H1 (cell line): ENCODE measurements around the gene SMARCB1. TPM values are rescaled to one million over a fixed set of nuclear protein-coding genes. Genes with fewer than 3 reads are reported as not detected.

ENCODE experiments used
- CTCF ChIA-PET: fragments of 300-600 bp; sonication (Branson Sonifier 250); formaldehyde crosslinking; loops from one replicate; lab custom pipeline; 2021; ENCODE audit not compliant: partially characterized antibody; lab: Charles Lee
- POLR2A ChIA-PET: fragments of 300-600 bp; sonication (Branson Sonifier 250); formaldehyde crosslinking; loops from one replicate; lab custom pipeline; 2021; ENCODE audit warnings: inconsistent platforms; ENCODE audit not compliant: partially characterized antibody; lab: Charles Lee
- DNase-seq, 2 experiments: peaks; one replicate each; pipeline versions ENCODE4 v3.0.0 to v3.0.0-alpha.2; 2010 to 2022; ENCODE audit warnings: low spot score in 2 of 2, low read depth in 1 of 2, mixed read lengths in 1 of 2
- FAIRE-seq: peaks from 2 replicates; lab custom pipeline; 2011; peaks lifted over from hg19 to GRCh38; lab: Jason Lieb, UNC
- H2AFZ ChIP-seq: 2 replicates; pipeline ENCODE4 v1.8.1; 2012; ENCODE audit warnings: low read length, inconsistent platforms
- H2AK5ac ChIP-seq: 2 replicates; pipeline ENCODE4 v1.6.1; 2013; ENCODE audit warnings: low read depth, low read length
- H2BK120ac ChIP-seq: replicated peaks from 2 replicates; pipeline ENCODE3; 2013; ENCODE audit warnings: low read depth, low read length, inconsistent platforms
- H2BK12ac ChIP-seq: 2 replicates; pipeline ENCODE4 v1.6.1; 2013; ENCODE audit warnings: low read depth, low read length
- H2BK15ac ChIP-seq: 2 replicates; pipeline ENCODE4 v1.6.1; 2013; ENCODE audit warnings: low read length
- H2BK20ac ChIP-seq: 2 replicates; pipeline ENCODE4 v1.6.1; 2013; ENCODE audit warnings: low read length
- H2BK5ac ChIP-seq: 2 replicates; pipeline ENCODE4 v1.6.1; 2013; ENCODE audit warnings: low read depth, low read length
- H3K14ac ChIP-seq: 2 replicates; pipeline ENCODE4 v1.6.1; 2013; ENCODE audit warnings: inconsistent platforms; ENCODE audit not compliant: insufficient read length
- H3K18ac ChIP-seq: 2 replicates; pipeline ENCODE4 v1.6.1; 2013; ENCODE audit warnings: low read length; ENCODE audit errors: extremely low read depth
- H3K23ac ChIP-seq: 2 replicates; pipeline ENCODE4 v1.6.1; 2013; ENCODE audit warnings: inconsistent platforms; ENCODE audit not compliant: insufficient read length
- H3K23me2 ChIP-seq: 2 replicates; pipeline ENCODE4 v1.6.1; 2013; ENCODE audit warnings: low read depth, low read length
- H3K27ac ChIP-seq: 2 replicates; pipeline ENCODE4 v1.6.1; 2011; ENCODE audit warnings: low read depth, low read length, inconsistent platforms
- H3K27me3 ChIP-seq, 4 experiments: replicated peaks in 1 of 4; 1 replicate in 1 of 4; 2 replicates in 3 of 4; pipeline versions ENCODE4 v1.6.1 to v1.8.1; 2011 to 2013; ENCODE audit warnings: low read length in 3 of 4, mild to moderate bottlenecking in 3 of 4, inconsistent platforms in 2 of 4, mixed read lengths in 2 of 4, moderate library complexity in 1 of 4; ENCODE audit not compliant: control insufficient read depth in 3 of 4, insufficient read depth in 3 of 4; ENCODE audit errors: extremely low read depth in 1 of 4
- H3K36me3 ChIP-seq, 4 experiments: 2 replicates each; pipeline versions ENCODE4 v1.6.1 to v1.8.1; 2011 to 2013; ENCODE audit warnings: mild to moderate bottlenecking in 4 of 4, low read length in 3 of 4, moderate library complexity in 2 of 4, control low read depth in 1 of 4, inconsistent platforms in 1 of 4; ENCODE audit not compliant: insufficient read depth in 4 of 4, control insufficient read depth in 2 of 4
- H3K4ac ChIP-seq: replicated peaks from 2 replicates; pipeline ENCODE3; 2013; ENCODE audit warnings: low read length, low read depth, mixed read lengths, inconsistent platforms; ENCODE audit not compliant: insufficient read length
- H3K4me1 ChIP-seq, 4 experiments: replicated peaks in 1 of 4; 1 replicate in 1 of 4; 2 replicates in 3 of 4; pipeline versions ENCODE4 v1.6.1 to v1.8.1; 2011 to 2013; ENCODE audit warnings: low read length in 3 of 4, inconsistent platforms in 2 of 4, mixed read lengths in 1 of 4; ENCODE audit not compliant: insufficient read depth in 4 of 4, control insufficient read depth in 3 of 4
- H3K4me2 ChIP-seq, 2 experiments: 2 replicates each; pipeline versions ENCODE4 v1.6.1 to v1.8.1; 2011 to 2013; ENCODE audit warnings: low read depth in 2 of 2, low read length in 2 of 2, control low read depth in 1 of 2, inconsistent platforms in 1 of 2, mild to moderate bottlenecking in 1 of 2; ENCODE audit not compliant: insufficient read depth in 1 of 2
- H3K4me3 ChIP-seq, 4 experiments: fragments of 200-600, 300-600 bp in 1 of 4; sonication (generic), shearing (Covaris generic), sonication (Bioruptor Twin) in 1 of 4; 2 replicates each; pipeline versions ENCODE4 v1.5.1 to v1.8.1; 2011 to 2016; ENCODE audit warnings: low read length in 4 of 4, low read depth in 3 of 4, control low read depth in 2 of 4, inconsistent platforms in 2 of 4, mild to moderate bottlenecking in 2 of 4, mixed read lengths in 1 of 4, moderate library complexity in 1 of 4; ENCODE audit not compliant: insufficient read depth in 2 of 4; ENCODE audit errors: extremely low read depth in 1 of 4
- H3K56ac ChIP-seq: replicated peaks from 2 replicates; pipeline ENCODE3; 2013; ENCODE audit warnings: low read depth, mild to moderate bottlenecking, mixed read lengths, low read length, inconsistent platforms; ENCODE audit not compliant: insufficient read length
- H3K79me1 ChIP-seq: 2 replicates; pipeline ENCODE4 v1.6.1; 2013; ENCODE audit warnings: low read depth, low read length, control low read depth
- H3K79me2 ChIP-seq, 2 experiments: 2 replicates each; pipeline versions ENCODE4 v1.6.1 to v1.8.1; 2012 to 2013; ENCODE audit warnings: low read length in 2 of 2, mild to moderate bottlenecking in 2 of 2, inconsistent platforms in 1 of 2; ENCODE audit not compliant: insufficient read depth in 2 of 2, control insufficient read depth in 1 of 2
- H3K9ac ChIP-seq, 4 experiments: replicated peaks in 1 of 4; 1 replicate in 1 of 4; 2 replicates in 3 of 4; pipeline versions ENCODE4 v1.6.1 to v1.8.1; 2011 to 2013; ENCODE audit warnings: low read depth in 3 of 4, low read length in 3 of 4, control low read depth in 2 of 4, mild to moderate bottlenecking in 2 of 4, moderate library complexity in 2 of 4, inconsistent platforms in 1 of 4; ENCODE audit errors: extremely low read depth in 1 of 4
- H3K9me3 ChIP-seq, 2 experiments: 2 replicates each; pipeline versions ENCODE4 v1.6.1 to v1.8.1; 2012 to 2013; ENCODE audit warnings: mild to moderate bottlenecking in 2 of 2, moderate library complexity in 2 of 2, control low read depth in 1 of 2, inconsistent platforms in 1 of 2, low read depth in 1 of 2, low read length in 1 of 2, mixed read lengths in 1 of 2; ENCODE audit not compliant: insufficient read depth in 2 of 2
- H4K20me1 ChIP-seq, 2 experiments: replicated peaks in 1 of 2; 2 replicates each; pipeline versions ENCODE3 to v1.8.1; 2011 to 2013; ENCODE audit warnings: inconsistent platforms in 2 of 2, low read length in 2 of 2, mild to moderate bottlenecking in 1 of 2; ENCODE audit not compliant: insufficient read depth in 2 of 2, control insufficient read depth in 1 of 2
- H4K5ac ChIP-seq: 2 replicates; pipeline ENCODE4 v1.6.1; 2013; ENCODE audit warnings: low read length, low read depth, mixed read lengths, inconsistent platforms; ENCODE audit not compliant: insufficient read length
- H4K8ac ChIP-seq: 2 replicates; pipeline ENCODE4 v1.8.0; 2013; ENCODE audit warnings: mild to moderate bottlenecking, moderate library complexity, low read length, inconsistent platforms; ENCODE audit not compliant: insufficient read depth; ENCODE audit errors: extremely low read depth
- H4K91ac ChIP-seq: replicated peaks from 2 replicates; pipeline ENCODE3; 2013; ENCODE audit warnings: low read length, mixed read lengths, inconsistent platforms; ENCODE audit not compliant: insufficient read length
- CTBP2 ChIP-seq: IDR thresholded peaks from 2 replicates; pipeline ENCODE4 v1.7.0; 2011; ENCODE audit warnings: borderline replicate concordance, mild to moderate bottlenecking, moderate library complexity, mixed read lengths, low read length; ENCODE audit not compliant: insufficient read depth, insufficient read length
- EGR1 ChIP-seq: IDR thresholded peaks from 2 replicates; pipeline ENCODE4 v1.6.1; 2011; ENCODE audit warnings: low read depth, low read length, borderline replicate concordance
- JUN ChIP-seq: IDR thresholded peaks from 2 replicates; pipeline ENCODE4 v1.6.1; 2011; ENCODE audit warnings: low read depth, mild to moderate bottlenecking, improper control_type of control experiment, low read length
- KDM1A ChIP-seq: fragments of 200-600, 300-600 bp; sonication (generic); IDR thresholded peaks from 2 replicates; pipeline ENCODE4 v1.7.1; 2016; ENCODE audit warnings: mild to moderate bottlenecking, low read length, borderline replicate concordance
- NRF1 ChIP-seq: IDR thresholded peaks from 2 replicates; pipeline ENCODE4 v1.6.1; 2011; ENCODE audit warnings: mild to moderate bottlenecking, low read depth, low read length, improper control_type of control experiment
- PHF8 ChIP-seq: fragments of 200-600 bp; sonication (generic); conservative IDR thresholded peaks from 2 replicates; pipeline ENCODE4 v1.7.1; 2012; ENCODE audit warnings: low read depth, mild to moderate bottlenecking, inconsistent platforms, low read length, moderate library complexity
- SAP30 ChIP-seq: fragments of 300-600 bp; sonication (generic); IDR thresholded peaks from 2 replicates; pipeline ENCODE4 v1.7.1; 2012; ENCODE audit warnings: low read length, moderate library complexity, mild to moderate bottlenecking, inconsistent platforms; ENCODE audit not compliant: insufficient read depth, insufficient replicate concordance
- SIN3A ChIP-seq, 2 experiments: IDR thresholded peaks in 1 of 2; conservative IDR thresholded peaks in 1 of 2; 2 replicates each; pipeline ENCODE4 v1.6.1; 2011 to 2012; ENCODE audit warnings: low read length in 2 of 2, improper control_type of control experiment in 1 of 2, low read depth in 1 of 2, mild to moderate bottlenecking in 1 of 2
- SIX5 ChIP-seq: IDR thresholded peaks from 2 replicates; pipeline ENCODE4 v1.6.1; 2011; ENCODE audit warnings: mild to moderate bottlenecking, low read depth, low read length
- polyA plus RNA-seq, 7 experiments: library from polyadenylated mRNA; depleted of rRNA in 3 of 7; stranded (reverse) in 5 of 7; unstranded in 2 of 7; fragments of >200 nt in 5 of 7; fragments of 200-250 nt in 2 of 7; gene quantifications; 1 replicate in 5 of 7; 2 replicates in 1 of 7; 4 replicates in 1 of 7; pipeline versions ENCODE4 v1.2.1 to v1.2.3, GENCODE V29; 2011 to 2013; ENCODE audit warnings: missing spikeins in 2 of 7, mixed read lengths in 2 of 7
- total RNA-seq: library from RNA; stranded (reverse); fragmentation: NEBNext Ultra II Directional; extraction: Animal tissue kit (Norgen Biotek cat#: 25700); gene quantifications from 2 replicates; pipeline ENCODE4 v1.2.1, GENCODE V29; 2021

The SMARCB1 gene
- total and polyA plus RNA-seq, 2 of the 8 experiments (the other 6 are each of a cell fraction or from before 2014, with no cell fraction given), result 116 to 145 TPM

DNA sequence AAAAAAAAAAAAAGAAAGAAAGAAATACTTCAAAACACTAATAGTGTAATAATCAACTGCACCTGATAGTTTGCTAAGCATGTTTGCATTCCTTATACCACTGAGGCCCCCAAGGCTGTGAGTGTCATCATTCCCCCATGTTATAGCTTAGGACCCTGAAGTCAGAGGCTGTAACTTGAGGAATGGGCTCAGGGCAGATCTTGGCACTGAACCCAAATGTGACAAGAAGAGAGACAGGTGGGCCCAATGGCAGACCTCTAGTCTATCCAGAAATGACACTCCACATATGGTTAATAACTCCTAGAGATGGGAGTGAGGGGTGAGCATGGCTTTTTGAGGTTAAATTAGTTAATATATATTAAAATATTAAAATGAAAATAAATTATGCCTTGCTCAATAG lies 49.1 kb upstream of the SMARCB1 start:
- no peak overlapping the region for H2BK5ac ChIP-seq
- no peak overlapping the region for H2BK12ac ChIP-seq
- H3K14ac ChIP-seq, result no peak overlapping the region
- H3K23ac ChIP-seq, result no peak overlapping the region
- no peaks in the 10 kb centered on the region for H3K36me3 ChIP-seq
- no peak overlapping the region for H2AFZ ChIP-seq
- H4K20me1 ChIP-seq, result peaks cover 0 to 2% of the 10 kb centered on the region in 2 experiments
- H3K56ac ChIP-seq, result no peak overlapping the region
- no peak overlapping the region for H2BK120ac ChIP-seq
- CTCF ChIA-PET, result interaction anchor here (0.6 to 1.5 kb wide), 4 partner anchors 10 to 52 kb away, joined by 3 to 6 read pairs (median 3); no protein-coding TSS in a partner anchor
- H3K9me3 ChIP-seq, result no peaks in the 10 kb centered on the region
- DNase-seq, result no peak
- H3K27ac ChIP-seq, result no peak overlapping the region
- H3K9ac ChIP-seq, result no peak overlapping the region
- POLR2A ChIA-PET, result interaction anchor here (0.8 to 1.6 kb wide), 5 partner anchors 10 to 52 kb away, joined by 3 to 4 read pairs (median 3); no protein-coding TSS in a partner anchor
- H3K23me2 ChIP-seq, result no peaks in the 10 kb centered on the region
- H4K5ac ChIP-seq, result no peak overlapping the region
- no peak for TF ChIP-seq SIX5
- TF ChIP-seq NRF1, result no peak
- TF ChIP-seq EGR1, result no peak
- no peak for TF ChIP-seq KDM1A
- no peak for TF ChIP-seq CTBP2
- no peak for TF ChIP-seq PHF8
- no peak for TF ChIP-seq SIN3A (conservative IDR thresholded peaks at IDR 0.05 in 1 of 2, IDR thresholded peaks at IDR 0.05 in 1 of 2; ENCODE audit: low read depth in 1 of 2, low read length in 2 of 2)
- no peak for TF ChIP-seq SAP30
- TF ChIP-seq JUN, result no peak
- H4K91ac ChIP-seq, result no peak overlapping the region
- no peak overlapping the region for H2BK20ac ChIP-seq
- no peaks in the 10 kb centered on the region for H3K27me3 ChIP-seq
- no peak for FAIRE-seq
- no peaks in the 10 kb centered on the region for H3K4me1 ChIP-seq
- H2BK15ac ChIP-seq, result no peak overlapping the region
- no peaks in the 10 kb centered on the region for H3K79me2 ChIP-seq
- H4K8ac ChIP-seq, result no peak overlapping the region
- H3K18ac ChIP-seq, result no peak overlapping the region
- no peak overlapping the region for H2AK5ac ChIP-seq
- no peak overlapping the region for H3K4me2 ChIP-seq
- H3K4ac ChIP-seq, result no peak overlapping the region
- H3K4me3 ChIP-seq, result no peak overlapping the region
- H3K79me1 ChIP-seq, result no peaks in the 10 kb centered on the region; the same call in 1 of the 2 replicates
